Measurements from ENCODE around the gene ZSWIM2.

GRCh38 chr2:186892821-186893220 is 43.9 kb upstream of the ZSWIM2 start:
- TF ChIP-seq CTCF (IDR thresholded peaks at IDR 0.05) = no peak
- TF ChIP-seq POLR2A (IDR thresholded peaks at IDR 0.05) = no peak

Data from adrenal gland (tissue), 5 donors.